Measurements from ENCODE around the gene OR10AD1. TPM values are rescaled to one million over a fixed set of nuclear protein-coding genes. Genes with fewer than 3 reads are reported as not detected.

OR10AD1 gene
- total RNA-seq, 4 donors from 2014 or later = not detected

- ATAC-seq (ENCODE audit: low FRiP score) (no peak), DNase-seq (ENCODE audit: low spot score) (no peak)
- TF ChIP-seq CTCF (IDR thresholded peaks at IDR 0.05) = no peak
Observed at GRCh38 chr12:48183876-48184548, 19.1 kb downstream of the OR10AD1 start.

- ATAC-seq (ENCODE audit: low FRiP score) (peak; percentile 58), DNase-seq (ENCODE audit: low spot score) (no peak)
- no peak for TF ChIP-seq CTCF (IDR thresholded peaks at IDR 0.05)
Observed at GRCh38 chr12:48183091-48183875, 19.8 kb downstream of the OR10AD1 start, which contains the start of gene CCDC184. Gene CCDC184, plus strand, starts transcription at chr12:48183644. Its CDS starts 479 bp downstream, at chr12:48184123.

- TF ChIP-seq CTCF (IDR thresholded peaks at IDR 0.05) = no peak
- ATAC-seq (ENCODE audit: low FRiP score) = no peak
- DNase-seq (ENCODE audit: low spot score) = no peak
Observed at GRCh38 chr12:48182631-48183030, 20.5 kb downstream of the OR10AD1 start.

GRCh38 chr12:48180857-48181495 is 22.1 kb downstream of the OR10AD1 start:
- TF ChIP-seq CTCF (IDR thresholded peaks at IDR 0.05) = no peak
- DNase-seq (ENCODE audit: low spot score) (no peak), ATAC-seq (ENCODE audit: low FRiP score) (no peak)

- TF ChIP-seq CTCF (IDR thresholded peaks at IDR 0.05) = no peak
- no peak for DNase-seq (ENCODE audit: low spot score)
- ATAC-seq (ENCODE audit: low FRiP score) = no peak
Observed at GRCh38 chr12:48180424-48180823, 22.7 kb downstream of the OR10AD1 start.

- TF ChIP-seq CTCF (IDR thresholded peaks at IDR 0.05) = no peak
- ATAC-seq (ENCODE audit: low FRiP score) (no peak), DNase-seq (ENCODE audit: low spot score) (no peak)
Observed at GRCh38 chr12:48179466-48179865, 23.6 kb downstream of the OR10AD1 start.
